MM.1S (cell line): ENCODE results near the gene CUL2.

Experiments
- EZH2 ChIP-seq: fragments of 300-600 bp; sonication (generic); optimal IDR thresholded peaks from 2 replicates; pipeline ENCODE3; 2017; ENCODE audit warnings: low read depth, mild to moderate bottlenecking, antibody characterized with exemption, low read length, mixed read lengths
- TF ChIP-seq, protein P1 (sequence below): fragments of 300-600 bp; sonication (generic); IDR thresholded peaks from 2 replicates; pipeline ENCODE4 v1.5.1; 2016; ENCODE audit warnings: antibody characterized with exemption, low read length, mixed read lengths

- TF ChIP-seq, protein P1, sequence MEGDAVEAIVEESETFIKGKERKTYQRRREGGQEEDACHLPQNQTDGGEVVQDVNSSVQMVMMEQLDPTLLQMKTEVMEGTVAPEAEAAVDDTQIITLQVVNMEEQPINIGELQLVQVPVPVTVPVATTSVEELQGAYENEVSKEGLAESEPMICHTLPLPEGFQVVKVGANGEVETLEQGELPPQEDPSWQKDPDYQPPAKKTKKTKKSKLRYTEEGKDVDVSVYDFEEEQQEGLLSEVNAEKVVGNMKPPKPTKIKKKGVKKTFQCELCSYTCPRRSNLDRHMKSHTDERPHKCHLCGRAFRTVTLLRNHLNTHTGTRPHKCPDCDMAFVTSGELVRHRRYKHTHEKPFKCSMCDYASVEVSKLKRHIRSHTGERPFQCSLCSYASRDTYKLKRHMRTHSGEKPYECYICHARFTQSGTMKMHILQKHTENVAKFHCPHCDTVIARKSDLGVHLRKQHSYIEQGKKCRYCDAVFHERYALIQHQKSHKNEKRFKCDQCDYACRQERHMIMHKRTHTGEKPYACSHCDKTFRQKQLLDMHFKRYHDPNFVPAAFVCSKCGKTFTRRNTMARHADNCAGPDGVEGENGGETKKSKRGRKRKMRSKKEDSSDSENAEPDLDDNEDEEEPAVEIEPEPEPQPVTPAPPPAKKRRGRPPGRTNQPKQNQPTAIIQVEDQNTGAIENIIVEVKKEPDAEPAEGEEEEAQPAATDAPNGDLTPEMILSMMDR = no peak
- no peak for TF ChIP-seq EZH2
These were observed 33.5 kb downstream of the CUL2 start for GRCh38 chr10:35056686-35057085.
